Measurements from ENCODE around the gene PTPRT.

DNA sequence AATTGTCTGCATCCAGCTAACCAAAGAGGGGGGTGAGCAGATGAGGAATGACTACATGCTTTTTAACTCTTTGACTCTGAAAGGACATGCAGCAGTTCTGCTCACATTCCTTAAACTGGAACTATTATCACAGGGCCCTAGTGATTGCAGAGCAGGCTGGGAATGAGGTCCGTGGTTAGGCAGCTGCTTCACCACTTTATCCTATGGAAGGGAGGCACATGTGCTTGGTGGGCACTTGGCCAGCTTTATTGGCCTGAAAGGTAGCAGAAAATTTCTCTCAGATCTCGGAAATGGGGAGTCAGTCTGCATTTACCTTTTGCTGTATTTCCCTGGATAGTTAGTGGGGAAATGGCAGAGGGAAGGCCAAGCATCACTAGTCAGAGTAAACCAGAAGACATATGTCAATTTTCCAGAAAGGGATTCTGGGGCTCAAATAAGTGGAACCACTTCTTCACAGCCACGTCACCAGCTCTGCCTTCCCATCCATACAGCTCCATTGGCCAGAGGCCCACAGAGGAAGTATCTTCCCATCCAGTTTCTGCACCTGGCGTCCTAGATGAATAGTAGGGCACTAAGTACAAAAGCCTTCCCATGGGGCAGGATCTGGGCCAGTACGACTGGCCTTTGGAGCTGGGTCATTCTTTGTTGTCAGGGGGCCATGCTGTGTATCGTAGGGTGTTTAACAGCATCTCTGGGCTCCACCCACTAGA lies 444.8 kb downstream of the PTPRT start:
- TF ChIP-seq, protein P1, sequence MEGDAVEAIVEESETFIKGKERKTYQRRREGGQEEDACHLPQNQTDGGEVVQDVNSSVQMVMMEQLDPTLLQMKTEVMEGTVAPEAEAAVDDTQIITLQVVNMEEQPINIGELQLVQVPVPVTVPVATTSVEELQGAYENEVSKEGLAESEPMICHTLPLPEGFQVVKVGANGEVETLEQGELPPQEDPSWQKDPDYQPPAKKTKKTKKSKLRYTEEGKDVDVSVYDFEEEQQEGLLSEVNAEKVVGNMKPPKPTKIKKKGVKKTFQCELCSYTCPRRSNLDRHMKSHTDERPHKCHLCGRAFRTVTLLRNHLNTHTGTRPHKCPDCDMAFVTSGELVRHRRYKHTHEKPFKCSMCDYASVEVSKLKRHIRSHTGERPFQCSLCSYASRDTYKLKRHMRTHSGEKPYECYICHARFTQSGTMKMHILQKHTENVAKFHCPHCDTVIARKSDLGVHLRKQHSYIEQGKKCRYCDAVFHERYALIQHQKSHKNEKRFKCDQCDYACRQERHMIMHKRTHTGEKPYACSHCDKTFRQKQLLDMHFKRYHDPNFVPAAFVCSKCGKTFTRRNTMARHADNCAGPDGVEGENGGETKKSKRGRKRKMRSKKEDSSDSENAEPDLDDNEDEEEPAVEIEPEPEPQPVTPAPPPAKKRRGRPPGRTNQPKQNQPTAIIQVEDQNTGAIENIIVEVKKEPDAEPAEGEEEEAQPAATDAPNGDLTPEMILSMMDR (IDR thresholded peaks at IDR 0.05): no peak
- TF ChIP-seq POLR2A (IDR thresholded peaks at IDR 0.05): no peak
- TF ChIP-seq POLR2AphosphoS5 (IDR thresholded peaks at IDR 0.05): no peak

Measured in breast epithelium (tissue), 3 donors.